DLD1 (cell line): ENCODE measurements around the gene EEPD1.

ENCODE experiments used
- in situ Hi-C: cut with HindIII; loops from 2 replicates; pipeline ENCODE4 v1.10.0; 2017; ENCODE audit warnings: low sequenced_read_pairs

The EEPD1 gene

DNA sequence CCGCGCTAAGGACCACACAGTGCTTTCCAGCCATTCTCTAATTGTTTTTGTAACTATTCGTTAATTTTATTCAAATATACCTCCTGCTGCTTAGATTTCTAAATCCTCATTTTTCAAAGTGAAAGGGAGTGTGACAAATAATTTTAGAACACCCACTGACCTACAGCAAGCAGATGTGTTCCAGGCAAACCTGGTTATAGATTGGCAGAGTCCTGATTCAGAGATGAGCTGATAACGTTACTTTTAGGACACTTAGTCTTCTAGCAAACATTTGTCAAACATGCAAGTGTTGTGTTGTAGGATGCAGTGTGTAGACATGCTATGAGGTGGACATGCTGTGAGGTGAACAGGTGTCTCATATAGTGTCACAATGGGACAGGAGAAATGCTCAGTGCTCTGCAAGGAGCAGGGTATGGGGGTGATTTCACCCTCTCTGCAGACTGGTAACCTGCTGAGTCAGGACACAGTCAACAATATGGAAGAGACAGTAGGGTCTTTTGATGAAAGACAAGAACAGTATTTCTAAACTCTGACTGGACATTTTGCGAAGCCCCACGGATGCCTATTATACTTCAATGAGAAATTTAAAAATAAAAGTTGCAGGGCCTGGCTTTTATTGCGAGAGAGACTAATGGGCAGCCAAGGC is 144.4 kb downstream of the EEPD1 start:
- in situ Hi-C loops: no loop called here

DNA sequence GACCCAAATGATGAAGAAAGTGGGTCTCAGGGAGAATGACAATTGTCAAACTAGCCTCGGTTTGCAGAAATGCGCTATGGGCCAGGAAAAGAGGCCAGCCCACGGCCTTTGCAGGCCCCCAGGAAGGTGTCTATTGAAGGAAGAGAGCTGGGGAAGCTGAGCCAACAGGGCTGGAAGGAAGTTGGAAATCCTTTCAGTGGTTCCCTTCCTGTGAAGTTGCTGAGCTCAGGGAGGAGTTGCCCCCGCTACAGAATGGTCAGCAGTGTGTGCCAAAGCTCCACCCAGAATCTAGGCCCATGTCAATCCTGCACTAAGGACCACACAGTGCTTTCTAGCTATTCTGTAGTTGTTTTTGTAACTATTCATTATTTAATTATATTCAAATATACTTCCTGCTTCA is 145.1 kb downstream of the EEPD1 start:
- in situ Hi-C loops: no loop called here

DNA sequence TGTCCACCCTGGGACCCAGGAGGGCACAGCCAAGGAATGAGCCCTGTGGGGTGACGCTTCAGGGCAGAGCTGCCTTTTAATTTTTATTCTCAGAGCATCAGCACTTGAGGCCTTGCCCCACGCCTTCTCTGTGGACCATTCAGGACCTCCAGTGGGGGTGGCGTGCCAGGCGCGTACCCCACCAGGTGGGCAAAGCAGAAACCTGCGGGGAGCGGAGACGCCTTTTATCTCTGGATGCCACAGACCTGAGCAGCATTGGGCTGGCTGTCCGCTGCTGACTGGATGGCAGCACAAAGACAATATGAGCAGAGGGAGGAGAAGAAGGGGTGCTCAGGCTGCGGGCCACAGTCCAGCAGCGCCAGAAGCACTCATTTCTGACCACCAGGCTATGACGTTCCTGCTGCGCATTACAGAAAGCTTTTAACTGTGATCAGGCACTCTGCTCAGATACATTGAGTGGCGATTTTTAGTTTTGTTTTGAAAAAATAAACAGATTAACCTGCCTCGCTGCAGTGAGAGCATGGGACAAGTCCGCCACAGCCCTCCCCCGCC is 146.2 kb downstream of the EEPD1 start:
- in situ Hi-C loops: no loop called here

DNA sequence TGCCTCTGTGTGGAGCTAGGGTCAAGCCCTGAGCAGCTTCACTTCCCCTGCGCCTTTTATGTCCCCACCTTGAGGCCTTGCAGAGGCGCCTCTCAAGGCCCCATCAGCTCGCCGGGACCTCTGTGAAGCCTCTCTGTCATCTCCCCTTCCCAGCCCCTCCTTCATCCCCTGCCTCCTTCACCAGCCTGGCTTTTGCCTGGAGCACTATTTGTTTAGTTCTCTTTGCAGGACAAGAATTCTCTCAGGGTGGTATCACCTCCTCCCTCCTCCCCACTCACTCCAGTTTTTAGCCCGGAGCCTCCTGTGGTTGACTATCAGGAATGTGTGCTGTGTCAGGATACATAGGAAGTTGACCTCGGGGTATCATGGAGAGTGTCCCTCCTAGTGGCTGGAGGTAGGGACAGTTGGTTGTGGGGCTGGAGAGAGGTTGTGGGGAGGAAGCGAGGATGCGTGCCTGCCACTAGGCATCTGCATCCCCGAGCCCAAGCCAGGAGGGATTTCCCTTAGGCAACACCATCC is 146.8 kb downstream of the EEPD1 start:
- in situ Hi-C loops: no loop called here

DNA sequence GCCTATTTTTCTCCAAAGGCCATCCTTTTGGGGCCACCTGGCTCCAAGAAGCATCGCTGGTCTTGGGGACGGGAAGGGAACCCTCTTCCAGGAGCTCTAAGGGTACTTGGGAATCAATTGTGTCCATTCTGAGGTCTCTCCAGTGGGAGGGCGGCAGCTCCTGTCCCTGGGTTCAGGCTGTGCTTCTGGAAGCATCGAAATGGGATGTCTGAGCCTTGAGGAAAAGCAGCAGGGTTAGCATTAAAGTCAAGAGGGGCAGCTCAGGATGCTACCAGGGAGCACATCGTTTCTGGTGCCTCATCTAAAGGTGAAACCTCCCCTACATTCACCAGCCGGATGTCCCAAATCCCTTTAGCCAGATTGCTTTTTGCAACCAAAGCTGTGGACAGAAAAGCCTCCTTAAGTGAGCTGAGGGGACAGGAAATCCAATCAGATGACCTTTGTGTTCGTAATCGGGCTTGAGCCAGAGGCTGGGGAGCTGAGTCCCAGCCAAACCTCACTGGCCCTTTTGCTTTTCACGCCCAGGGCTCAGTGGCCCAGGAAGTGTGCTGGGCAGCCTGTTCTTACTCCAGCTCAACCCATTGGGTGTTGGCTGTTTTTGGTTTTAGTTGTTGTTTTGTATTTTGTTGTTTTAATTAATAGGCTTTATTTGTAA is 147.8 kb downstream of the EEPD1 start:
- in situ Hi-C loops: no loop called here

DNA sequence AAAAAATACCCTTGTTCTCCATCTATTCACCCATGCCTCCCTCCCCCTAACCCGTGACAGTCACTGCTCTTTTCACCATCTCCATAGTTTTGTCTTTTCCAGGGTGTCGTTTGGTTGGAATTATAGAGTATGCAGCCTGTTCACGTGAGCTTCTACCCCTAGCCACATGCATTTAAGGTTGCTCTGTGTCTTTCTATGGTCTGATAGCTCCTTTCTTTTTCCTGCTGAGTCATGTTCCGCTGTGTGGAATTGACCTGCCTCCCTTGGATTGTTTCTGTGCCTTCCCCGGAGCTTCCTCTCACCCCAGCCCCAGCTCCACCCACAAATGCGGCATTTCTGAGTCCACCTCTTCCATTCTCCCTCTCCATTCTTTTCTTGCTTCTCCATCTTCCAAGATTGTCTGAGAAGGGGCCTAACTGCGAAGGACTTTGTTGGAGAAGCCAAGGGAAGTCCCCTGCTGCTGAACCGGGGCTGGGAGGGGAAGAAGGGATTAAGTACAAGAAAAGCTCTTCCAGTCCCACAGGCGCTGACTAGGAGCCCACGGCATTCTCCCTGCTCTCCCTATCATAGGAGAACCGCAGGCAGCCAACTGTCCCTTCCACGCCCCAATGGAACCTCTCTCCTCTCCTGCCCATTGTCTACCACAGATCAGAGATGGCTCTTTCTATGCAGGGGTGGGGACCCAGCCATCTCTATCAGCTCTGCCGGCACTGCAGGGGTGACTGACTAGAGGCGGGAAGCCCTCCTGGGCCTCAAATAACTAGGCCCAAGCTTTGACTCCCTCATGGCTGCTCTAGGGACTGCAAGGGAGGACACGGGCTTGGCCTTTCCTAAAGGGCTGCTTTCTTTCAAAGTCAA is 149.1 kb downstream of the EEPD1 start:
- in situ Hi-C loops: no loop called here

DNA sequence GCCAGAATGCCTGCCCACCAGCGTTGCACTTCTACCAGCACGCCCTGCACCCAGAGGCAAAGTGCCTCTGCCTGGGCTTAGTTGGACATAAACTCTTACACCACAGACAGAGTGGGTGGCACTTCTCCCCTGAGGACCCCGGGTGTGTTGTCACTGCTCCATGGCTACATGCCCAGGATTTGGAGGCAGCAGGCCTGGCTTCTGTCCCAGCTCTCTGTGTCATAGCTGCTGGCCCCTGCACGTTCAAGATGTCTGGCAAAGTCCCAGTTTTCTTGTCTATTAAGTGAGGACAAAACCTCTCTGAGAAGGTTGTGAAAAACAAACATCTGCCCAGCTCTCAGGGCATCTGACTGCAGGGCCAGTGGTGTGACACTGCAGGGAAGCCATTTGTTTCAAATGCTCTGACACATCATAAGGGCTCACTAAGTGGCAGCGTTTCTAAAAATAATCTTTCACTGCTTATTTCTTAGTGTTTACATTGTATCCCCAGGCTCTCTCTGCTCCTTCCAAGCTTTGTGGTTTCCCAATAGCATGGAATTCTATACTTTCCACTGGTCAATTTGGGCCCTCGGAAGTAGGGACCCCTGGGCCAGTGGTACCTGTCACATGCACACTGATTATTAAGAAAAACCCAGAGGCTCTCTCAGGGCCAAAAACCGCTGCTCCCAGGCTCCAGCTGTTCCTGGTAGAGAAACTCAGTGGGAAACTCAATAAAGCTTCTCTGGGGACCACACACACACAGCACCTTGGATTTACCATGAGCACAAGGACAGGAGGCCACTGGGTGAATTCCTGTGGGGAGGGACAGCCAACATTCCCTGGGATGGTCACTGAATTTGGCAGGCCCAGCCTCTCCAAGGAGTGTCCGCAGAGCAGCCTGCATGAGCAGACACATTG is 150.4 kb downstream of the EEPD1 start:
- in situ Hi-C loops: no loop called here

DNA sequence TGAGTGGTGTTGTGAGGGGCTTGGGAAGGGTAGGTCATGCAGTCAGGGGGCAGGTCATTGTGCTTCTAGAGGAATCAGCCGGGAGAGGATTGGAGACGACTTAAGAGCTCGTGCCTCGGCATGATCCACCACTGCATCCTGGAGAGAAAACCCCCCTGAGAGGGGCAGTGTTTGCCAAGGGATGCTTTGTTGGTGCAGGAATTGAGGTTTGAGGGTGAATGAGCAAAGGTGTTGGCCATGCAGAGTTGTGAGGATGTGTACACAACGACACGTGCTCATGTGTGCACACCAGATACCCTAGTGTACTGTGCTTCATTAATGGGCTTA is 151.0 kb downstream of the EEPD1 start:
- in situ Hi-C loops: no loop called here

DNA sequence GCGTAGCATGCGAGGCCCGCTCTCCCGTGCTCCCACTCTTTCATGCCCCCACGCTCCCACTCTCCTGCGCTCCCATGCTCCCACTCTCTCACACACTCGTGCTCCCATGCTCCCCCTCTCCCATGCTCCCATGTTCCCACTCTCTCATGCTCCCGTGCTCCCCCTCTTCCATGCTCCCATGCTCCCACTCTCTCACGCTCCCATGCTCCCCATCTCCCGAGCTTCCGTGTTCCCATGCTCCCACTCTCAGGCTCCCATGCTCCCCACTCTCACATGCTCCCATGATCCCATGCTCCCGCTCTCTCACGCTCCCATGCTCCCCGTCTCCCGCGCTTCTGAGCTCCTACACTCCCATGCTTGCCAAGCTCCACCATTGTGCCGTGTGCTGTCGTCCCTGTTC is 152.2 kb downstream of the EEPD1 start:
- in situ Hi-C loops: no loop called here

DNA sequence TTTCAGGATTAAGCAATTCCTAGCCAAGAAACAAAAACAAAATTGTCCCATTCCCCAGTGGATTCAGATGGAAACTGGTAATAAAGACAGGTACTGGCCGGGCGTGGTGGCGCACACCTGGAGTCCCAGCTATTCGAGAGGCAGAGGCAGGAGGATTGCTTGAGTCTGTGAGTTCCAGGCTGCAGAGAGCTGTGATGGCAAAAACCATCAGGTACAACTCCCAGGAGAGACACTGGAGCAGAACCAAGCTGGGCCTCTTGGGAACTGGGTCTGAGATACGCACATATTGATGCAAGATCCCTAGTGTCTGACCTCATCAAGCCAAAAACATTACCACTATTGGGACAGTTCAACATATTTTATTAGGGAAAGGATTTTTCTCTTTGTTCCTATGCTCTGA is 152.6 kb downstream of the EEPD1 start:
- in situ Hi-C loops: no loop called here

DNA sequence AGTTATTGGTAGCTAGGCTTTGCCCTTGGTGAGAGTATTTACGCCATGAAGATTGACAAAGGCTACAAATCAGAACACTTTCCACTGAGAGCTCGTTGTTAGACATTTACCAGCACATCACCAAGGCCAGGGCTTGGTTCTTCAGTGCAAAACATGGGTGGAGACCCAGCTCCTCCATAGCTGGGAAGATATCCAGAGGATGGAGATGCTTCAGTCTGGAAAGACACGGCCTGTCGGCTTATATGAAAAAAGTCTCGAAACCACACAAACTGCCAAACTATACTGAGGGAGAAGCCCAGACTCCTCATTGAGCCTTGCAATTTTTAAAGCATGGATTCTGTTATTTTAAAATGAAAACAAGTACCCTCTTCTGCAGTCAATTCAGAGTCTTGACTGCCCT is 153.2 kb downstream of the EEPD1 start:
- in situ Hi-C loops: no loop called here

DNA sequence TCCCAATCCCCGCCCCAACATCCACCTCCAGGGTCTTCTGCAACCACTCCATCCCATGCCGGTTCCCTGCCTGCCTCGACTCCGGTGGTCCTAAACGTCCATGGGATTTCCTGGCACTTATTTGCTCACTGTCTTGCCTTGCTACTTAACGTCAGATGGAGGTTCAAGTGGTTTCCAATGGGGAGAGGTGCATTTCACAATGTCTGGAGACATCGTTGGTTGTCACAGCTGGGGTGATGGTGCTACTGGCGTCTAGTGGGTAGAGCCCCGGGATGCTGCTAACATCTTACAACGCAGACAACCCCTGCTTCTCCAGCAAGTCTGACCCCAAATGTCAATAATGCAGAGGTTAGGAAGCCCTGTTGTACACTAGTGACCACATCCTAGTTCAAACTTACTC is 153.7 kb downstream of the EEPD1 start:
- in situ Hi-C loops: no loop called here

DNA sequence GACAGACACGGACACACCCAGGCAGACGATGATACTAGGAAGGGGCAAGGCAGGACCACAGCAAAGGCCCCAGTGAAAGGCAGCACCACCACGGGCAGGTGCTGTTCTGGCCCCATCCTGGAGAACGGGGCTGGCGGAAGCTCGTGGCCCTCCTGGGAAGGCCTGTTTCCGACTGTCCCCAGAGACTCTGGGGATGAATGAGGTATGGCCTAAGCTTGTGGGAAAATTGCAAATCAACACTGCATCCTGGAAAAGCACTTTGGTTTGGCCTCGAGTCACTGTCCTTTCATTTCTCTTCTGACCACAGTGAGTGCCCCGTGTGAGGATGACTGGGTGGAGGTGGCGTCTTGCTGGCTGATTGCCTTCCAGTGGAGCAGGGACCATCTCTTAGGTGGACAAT is 155.0 kb downstream of the EEPD1 start:
- in situ Hi-C loops: no loop called here

DNA sequence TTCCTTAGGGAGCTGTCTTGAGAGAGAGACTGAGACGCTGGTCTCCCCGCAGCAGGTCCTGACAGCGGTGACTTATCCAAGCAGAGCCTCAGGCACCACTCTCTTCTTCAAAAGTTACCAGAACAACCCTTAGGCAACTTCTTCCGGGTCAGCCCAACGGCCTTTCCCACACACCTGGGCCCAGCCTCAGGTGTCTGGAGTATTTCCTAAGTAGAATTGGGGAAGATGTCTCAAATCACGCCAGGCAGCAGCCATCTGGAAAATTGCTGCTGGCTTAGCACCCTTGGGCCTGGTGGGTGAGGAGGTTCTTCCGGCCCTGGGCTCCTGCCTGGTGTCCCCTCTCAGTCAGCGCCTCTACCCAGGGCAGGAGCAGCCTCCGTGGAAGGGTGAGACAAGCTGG is 156.2 kb downstream of the EEPD1 start:
- in situ Hi-C loops: no loop called here

DNA sequence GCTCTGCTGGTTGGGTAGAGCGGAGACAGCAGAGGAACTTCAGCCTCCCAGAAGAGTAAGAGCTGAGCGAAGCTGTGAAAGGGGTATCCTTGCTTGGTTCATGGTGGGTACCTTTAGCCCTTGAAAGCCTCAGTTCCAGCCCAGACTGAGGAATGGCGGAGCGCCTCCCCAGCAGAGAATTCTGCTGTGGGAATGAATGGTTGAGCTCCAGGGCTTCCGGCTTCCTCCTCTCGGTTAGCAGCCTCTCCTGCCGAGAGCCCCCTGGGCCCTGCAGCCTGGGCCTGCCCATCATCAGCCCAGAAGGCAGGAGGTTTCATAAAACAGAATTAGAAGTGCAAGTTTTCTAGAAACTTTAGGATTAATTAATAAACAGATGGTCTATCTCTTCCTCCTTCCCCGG is 156.7 kb downstream of the EEPD1 start:
- in situ Hi-C loops: no loop called here

DNA sequence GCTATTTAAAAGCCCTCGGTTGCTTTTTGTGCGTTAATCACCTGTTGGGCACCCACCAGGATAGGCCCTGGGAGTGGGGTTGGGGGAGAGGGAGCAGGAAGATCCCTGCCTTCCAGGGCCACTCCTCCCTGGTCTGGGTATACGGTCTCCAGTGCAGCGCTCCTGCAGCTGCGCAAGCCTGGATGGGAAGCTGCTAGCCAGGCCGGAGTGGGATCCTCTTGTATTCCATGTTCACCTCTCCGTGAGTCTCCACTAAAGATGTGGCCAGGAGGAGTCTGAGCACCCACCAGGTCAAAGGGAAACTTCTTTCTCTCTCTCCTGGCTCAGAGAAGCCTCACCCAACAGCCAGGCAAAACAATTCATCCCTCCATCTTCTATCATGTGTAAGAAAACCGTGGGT is 157.8 kb downstream of the EEPD1 start:
- in situ Hi-C loops: no loop called here

DNA sequence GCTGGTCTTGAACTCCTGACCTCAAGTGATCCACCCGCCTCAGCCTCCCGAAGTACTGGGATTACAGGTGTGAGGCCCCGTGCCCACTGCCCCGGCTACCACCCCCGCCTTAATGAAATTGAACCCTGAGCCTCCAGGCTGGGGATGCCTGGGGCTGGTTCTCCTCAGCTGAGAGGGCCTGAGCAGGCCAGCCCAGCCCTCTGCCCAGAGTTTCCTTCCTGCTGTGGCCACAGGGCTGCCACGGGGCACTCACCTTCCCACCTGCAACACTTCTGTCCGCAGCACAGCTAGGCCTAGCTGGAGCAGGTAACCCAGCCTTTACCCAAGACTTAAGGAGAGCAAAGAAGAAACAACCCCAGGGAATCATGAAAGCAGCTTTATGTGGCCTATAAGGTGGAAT is 158.5 kb downstream of the EEPD1 start:
- in situ Hi-C loops: no loop called here

DNA sequence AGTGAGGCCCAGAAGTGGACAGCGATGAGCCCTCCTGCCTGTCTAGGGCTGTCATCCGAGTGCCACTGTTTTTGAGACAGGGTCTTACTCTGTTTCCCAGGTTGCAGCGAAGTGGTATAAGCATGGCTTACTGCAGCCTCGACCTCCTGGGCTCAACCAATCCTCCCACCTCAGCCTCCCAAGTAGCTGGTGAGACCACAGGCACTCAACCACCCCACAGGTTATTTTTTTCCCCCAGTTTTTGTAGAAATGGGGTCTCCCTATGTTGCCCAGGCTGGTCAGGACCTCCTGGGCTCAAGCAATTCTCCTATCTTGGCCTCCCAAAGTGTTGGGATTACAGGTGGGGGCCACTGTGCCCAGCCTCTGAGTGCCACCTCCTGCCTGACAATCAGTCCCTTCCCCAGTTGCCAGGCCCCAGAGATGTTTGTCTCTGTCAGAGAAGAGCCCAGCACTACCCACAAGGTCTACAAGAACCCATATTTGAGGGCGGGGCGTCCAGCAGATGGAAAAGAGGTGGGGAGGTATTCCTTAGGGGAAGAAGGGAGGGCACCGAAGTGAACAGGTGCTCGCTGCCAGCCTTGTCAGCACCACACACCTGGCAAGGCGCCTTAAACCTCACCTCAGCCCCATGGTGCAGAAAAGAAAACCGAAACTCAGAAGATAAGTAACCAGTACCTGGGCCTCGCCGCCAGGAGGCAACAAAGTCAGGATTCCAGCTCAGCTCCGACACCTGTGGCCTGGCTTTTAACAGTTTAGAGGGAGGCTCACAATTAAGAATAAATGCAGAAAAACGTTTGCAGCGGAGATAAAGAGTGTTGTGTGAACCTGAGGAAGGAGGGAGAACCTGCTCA is 159.2 kb downstream of the EEPD1 start:
- in situ Hi-C loops: no loop called here

DNA sequence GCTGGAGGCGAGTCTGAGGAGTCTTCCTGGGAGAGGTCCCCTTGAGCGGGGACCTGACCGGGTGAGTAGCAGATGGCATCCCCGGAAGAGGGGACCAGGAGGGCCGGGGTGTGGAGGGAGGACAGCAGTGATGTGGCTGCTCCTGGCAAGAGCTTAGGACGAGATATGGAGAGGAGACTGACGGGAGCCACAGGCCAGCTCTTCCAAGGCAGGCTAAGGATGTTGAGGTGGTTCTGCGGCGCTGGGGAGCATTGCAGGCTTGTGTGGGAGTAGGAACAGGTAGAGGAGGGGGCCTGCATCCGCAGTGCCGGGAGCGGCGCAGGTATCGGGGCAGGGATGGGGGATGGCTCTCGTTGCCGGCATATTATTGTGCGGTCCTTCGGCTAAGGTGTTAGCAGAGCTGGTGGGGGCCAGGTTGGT is 159.9 kb downstream of the EEPD1 start:
- in situ Hi-C loops: no loop called here

DNA sequence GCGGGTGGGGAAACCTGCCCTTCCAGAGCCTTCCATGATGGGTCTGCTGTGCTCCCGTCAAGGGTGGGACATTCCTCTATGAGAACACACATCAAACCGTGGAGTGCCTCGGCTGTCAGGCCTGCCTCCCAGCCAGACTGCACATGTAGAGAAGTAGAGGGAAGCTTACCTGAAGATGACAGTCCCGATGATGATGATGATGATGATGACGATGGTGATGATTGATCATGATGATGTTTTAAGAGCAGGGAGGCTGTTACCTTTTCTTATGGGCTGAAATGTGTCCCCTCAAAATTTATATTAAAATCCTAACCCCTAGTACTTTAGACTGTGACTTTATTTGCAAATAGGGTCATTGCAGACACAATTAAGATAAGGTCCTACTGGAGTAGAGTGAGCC is 160.6 kb downstream of the EEPD1 start:
- in situ Hi-C loops: no loop called here
